NCI-H2081 (cell line): ENCODE results near the gene PCDH9.
"Not testable (repeated sequence)": the region's sequence is repeated elsewhere in the genome, so short reads cannot be mapped to it uniquely, and the experiment has no call there.

Experiments used
- DNase-seq, 2 experiments: peaks; one replicate each; lab custom pipeline; 2025; lab: John Stamatoyannopoulos, UW

PCDH9 gene

DNA sequence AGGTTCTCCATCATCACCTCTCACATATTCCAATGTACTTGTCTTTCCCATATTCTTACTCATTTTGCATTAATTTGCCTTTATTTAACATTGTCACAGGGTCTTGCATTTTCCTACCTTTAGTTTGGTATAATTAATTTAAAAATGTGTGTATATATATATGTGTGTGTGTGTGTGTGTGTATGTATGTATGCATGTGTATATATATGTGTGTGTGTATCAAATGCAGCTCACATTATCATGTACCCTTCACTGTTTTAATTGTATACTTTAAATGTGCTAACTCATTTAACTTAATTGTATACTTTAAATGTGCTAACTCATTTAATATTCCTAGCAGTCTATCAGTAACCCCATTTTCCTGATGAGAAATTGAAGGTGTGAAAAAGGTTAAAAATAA lies 104.5 kb downstream of the PCDH9 start:
- no peak for DNase-seq

DNA sequence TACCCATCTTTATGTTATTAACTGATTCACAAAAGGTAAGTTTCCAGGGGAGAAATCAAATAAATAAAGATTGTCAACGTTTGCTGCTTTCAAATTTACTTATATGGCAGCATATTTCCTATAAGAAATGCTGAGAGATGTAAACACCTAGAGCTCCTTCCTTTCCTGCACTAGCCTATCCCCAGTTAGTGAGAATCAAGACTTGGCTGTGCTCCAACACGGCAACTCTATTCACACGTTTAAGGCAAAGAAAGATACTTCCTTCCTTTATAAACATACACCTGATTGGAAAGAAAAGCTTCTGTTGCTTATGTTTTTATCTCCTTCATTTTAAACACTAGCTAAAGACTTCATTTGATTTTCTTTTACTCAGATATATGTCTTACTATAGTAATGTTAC lies 107.0 kb downstream of the PCDH9 start:
- no peak for DNase-seq

DNA sequence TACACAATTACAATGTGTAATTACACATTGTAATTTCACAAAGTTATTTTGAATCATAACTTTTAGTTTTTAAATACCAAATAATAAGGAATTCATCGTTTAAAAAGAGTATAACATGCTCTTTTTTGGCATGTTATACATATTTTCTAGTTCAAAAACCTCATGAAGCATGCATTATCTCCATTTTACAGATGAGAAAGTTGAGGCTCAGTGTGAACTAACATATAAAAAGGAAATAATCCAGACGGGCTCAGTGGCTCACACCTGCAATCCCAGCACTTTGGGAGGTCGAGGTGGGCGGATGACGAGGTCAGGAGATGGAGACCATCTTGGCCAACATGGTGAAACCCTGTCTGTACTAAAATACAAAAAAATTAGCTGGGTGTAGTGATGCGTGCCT lies 107.9 kb downstream of the PCDH9 start:
- DNase-seq = no peak

- DNase-seq = no peak
These were observed 109.1 kb downstream of the PCDH9 start for GRCh38 chr13:67120872-67121531.

DNA sequence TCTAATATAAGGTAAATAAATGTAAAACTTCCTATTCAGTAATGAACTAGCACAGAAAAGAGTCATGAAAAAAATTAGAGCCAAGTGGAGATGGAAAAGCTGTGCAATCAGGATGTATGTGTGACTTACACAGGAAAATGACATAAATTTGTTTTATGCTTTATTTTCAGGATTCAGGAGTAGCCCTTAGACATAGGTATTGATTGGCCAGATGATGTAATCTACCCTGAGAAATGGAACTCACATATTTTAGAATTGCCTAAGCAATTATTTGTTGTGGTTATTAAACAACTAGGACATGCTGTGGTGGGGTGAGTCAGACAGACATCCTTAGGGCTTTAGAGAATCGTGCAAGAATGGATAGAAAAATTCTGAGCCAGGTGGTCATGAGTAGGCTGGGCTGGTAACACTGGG lies 110.6 kb downstream of the PCDH9 start:
- DNase-seq = no peak

DNA sequence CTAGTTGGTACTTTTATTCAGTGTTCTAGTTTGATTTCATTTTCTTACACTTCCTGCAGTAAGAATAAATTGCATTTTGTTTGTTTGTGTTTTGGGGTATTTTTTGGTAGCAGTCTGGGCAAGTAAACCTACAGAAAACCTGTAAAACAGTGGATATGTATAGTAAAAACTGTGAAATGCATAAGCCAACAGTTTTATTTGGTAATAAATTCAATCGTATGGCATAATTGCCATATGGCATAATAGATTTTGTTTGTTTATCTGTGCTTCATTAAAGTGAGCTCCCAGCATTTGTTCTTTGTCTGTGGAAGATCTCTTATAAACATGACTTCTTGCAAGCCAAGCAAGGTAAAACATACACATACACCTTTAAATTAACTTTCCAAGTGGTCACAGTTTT lies 111.9 kb downstream of the PCDH9 start:
- DNase-seq = no peak

- DNase-seq = no peak
These were observed 113.1 kb downstream of the PCDH9 start for GRCh38 chr13:67117010-67117550.

DNA sequence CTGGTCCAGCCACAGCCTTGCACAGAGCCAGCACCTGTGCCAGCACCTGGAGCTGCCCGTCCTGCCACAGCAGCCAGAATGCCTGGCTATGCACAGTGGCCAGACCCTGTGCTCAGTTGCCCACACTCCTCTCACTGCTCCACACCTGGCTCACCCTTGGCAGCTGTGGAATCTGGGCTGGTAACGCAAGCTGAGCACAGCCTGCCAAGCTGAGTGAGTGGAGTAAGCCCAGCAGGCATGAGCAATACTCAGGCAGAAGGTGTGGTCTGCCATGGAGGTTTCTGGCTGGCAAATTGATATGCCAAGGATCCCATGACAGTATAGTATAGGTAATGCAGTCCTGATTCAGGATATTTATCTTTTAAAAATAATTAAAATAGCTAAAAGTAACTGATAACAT lies 122.2 kb downstream of the PCDH9 start:
- no peak for DNase-seq

GRCh38 chr13:67106502-67107057 lies 123.6 kb downstream of the PCDH9 start:
- DNase-seq = no peak

DNA sequence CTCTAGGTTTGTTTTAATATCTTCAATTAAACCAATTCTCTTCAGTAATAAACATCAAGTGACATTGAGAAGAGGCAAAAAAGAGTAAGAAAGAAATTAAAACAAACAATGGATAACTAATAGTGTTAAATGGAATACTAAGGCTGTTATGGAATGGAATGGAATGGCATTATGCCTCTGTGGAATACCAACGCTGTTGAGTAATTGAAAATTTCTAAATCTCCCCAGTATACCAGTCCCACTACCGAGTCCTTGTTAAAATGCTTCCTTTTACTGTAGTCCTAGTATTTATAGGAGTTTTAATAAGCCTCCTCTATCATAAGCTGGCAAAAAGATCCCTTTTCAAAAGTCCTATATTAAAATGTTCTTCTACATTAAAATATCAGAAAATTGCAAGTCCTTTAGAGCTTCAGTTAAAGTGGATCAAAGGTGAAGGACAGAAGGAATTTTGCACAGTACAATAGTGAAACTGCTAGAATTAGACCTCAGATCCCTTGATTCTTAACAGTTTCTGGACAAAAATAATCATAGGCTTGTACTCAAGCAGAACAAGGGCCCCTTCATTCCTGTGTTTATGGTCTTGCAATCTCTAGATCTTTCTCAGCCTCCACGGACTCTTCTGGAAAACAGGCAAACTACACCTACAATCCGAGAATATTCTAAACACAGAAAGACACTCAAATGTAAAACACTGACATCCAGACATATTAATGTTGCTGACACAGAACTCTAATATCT lies 128.2 kb downstream of the PCDH9 start:
- no peak for DNase-seq

GRCh38 chr13:67100730-67101129 lies 129.4 kb downstream of the PCDH9 start:
- DNase-seq = no peak

DNA sequence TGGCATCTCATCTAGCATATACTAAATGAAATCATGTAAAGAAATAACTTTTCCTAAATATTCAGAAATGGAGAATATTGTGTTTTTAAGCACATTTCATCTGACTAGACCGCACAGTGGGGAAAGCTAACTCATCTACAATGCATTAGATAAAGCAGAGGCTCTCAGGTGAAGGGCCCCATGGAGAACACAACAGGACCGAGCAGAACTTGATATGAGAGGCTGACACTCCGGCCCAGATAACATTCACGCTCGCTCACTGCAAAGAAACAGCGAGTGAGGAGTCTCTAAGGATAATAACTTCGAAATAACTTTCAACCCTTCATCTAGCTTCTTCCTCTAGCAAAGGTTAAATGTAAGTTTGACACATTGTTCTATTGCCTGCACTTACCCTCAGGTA lies 130.6 kb downstream of the PCDH9 start:
- DNase-seq = no peak

- no peak for DNase-seq
These were observed 132.2 kb downstream of the PCDH9 start for GRCh38 chr13:67097892-67098452.

DNA sequence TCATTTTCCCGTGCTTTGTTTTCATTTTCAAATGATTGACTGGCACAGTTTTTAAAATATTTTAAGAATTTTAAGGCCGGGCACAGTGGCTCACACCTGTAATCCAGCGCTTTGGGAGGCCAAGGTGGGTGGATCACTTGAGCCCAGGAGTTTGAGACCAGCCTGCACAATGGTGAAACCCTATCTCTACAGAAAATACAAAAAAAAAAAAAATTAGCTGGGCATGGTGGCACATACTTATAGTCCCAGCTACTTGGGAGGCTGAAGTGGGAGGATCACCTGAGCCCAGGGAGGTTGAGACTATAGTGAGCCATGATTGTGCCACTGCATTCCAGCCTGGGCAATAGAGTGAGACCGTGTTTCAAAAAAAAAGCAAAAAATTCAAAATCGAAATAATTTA lies 133.2 kb downstream of the PCDH9 start:
- not testable (repeated sequence) for DNase-seq

- no peak for DNase-seq
These were observed 133.7 kb downstream of the PCDH9 start for GRCh38 chr13:67096418-67096817.

DNA sequence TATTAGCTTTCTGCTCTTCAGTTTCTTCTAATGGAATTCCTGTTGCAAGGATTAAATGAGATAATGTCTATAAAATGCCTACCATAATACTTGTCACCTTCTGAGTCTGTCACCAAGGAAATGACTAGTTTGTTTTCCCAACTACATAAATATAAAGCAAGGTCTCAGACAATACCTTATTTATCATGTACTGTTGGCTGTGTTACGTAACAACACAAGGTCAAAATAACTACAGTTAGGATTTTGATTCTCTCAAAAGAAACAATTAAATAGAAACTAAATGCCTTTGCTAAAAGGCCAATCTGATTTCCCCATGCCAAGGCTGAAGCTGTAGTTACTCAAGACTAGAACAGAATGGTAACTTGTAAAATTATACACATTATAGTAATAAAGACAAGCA lies 134.5 kb downstream of the PCDH9 start:
- no peak for DNase-seq

- DNase-seq = no peak
These were observed 135.2 kb downstream of the PCDH9 start for GRCh38 chr13:67094952-67095351.

DNA sequence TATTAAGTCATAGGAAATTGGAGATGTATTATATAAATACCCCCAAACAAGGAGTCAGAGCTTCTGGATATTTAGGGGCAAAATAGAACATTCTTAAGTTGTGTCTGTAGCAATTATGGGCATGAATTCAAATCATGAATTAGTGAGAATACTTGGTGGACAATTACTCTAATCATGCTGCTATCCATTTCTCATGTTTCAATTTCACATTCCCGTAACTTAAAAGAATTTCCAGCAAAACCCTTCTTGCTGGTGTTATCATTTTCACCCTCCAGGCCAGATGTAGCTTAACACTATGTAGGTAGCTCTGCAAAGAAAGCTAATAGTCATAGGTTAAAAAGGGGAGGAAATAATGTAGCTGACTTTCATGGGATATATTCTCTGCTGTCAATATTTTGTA lies 136.1 kb downstream of the PCDH9 start:
- no peak for DNase-seq

- DNase-seq = no peak
These were observed 138.5 kb downstream of the PCDH9 start for GRCh38 chr13:67091603-67092002.

DNA sequence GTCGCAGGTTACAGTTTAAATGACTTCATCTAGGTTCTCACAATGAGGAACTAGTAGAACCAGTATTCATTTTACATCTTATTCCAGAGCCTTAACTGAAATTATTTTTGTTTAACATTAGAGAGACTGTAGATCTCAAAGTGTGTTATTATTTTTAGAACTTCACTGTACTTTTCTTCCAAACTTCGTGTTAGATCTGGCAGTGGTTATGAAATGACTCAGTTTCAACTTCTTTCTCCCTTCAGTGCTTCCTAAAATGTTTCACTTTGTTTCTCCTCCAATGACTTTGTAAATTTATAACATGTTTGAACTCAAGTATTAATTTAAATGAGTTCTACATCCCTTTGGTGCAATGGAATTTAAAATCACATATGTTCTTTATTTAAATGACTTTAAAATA lies 139.3 kb downstream of the PCDH9 start:
- no peak for DNase-seq

DNA sequence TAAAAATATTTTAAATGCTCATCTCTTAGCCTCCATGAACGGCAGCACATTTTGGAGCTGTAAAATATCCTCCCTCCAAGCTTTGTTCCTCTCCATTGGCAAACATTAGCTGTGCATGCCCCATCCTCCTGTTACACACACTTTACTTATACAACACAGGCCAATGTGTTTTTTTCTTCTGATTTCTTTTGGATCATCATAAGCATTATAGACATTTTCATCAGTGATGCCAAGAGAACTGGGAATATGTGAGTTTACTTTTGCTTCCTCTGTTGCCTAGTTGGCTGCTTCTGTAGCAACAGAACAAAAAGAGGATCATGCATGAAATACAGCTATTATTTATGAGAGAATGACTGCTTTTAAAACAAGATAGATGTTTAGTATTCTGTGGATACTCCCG lies 142.6 kb downstream of the PCDH9 start:
- no peak for DNase-seq

DNA sequence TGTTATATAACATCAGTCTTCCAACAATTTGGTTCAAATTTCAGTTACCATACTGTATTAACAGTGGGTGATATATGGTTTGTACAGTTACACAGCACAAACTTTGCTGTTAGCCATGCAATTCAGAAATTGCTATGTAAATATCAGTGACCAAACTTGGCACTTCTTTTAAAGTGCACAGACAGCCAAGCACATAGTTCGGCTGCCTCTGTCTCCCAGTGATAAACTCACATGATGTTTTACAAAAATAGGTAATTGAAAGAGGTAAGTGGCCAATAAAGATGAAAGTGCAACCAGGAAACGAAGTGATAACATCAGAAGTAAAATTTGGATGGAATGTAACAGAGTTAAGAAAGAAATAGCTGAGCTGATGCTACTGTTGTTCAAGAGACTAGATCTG lies 143.9 kb downstream of the PCDH9 start:
- DNase-seq = no peak

- no peak for DNase-seq
These were observed 146.1 kb downstream of the PCDH9 start for GRCh38 chr13:67084066-67084465.
